Endothelial cell of umbilical vein (primary cell): ENCODE data around the gene NAV2. TPM values are rescaled to one million over a fixed set of nuclear protein-coding genes. Genes with fewer than 3 reads are reported as not detected.

Source experiments
- BruUV-seq: library from RNA; stranded (reverse); fragments of 400-500 nt; replicated peaks from 2 replicates; lab custom pipeline; 2021; lab: Mats Ljungman, UMichigan
- CTCF ChIA-PET: fragments of 300-600, 350-600 bp; sonication (Branson Sonifier 250); formaldehyde crosslinking; loops from one replicate; lab custom pipeline; 2021; ENCODE audit warnings: antibody characterized with exemption, inconsistent platforms; lab: Charles Lee
- POLR2A ChIA-PET: fragments of 300-600, 350-600 bp; sonication (Branson Sonifier 250); formaldehyde crosslinking; loops from one replicate; lab custom pipeline; 2021; ENCODE audit warnings: antibody characterized with exemption, inconsistent platforms; lab: Charles Lee
- DNase-seq: peaks from one replicate; pipeline ENCODE4 v3.0.0-alpha.2; 2011; ENCODE audit warnings: low read depth, low spot score
- FAIRE-seq: peaks from 2 replicates; lab custom pipeline; 2011; peaks lifted over from hg19 to GRCh38; lab: Jason Lieb, UNC
- H2AFZ ChIP-seq: 2 replicates; pipeline ENCODE4 v1.6.0; 2012; ENCODE audit warnings: low read depth, low read length, control low read depth, inconsistent platforms
- H3K27ac ChIP-seq: 2 replicates; pipeline ENCODE4 v1.5.1; 2011; ENCODE audit warnings: low read depth, mild to moderate bottlenecking, control low read depth, low read length, moderate library complexity; ENCODE audit not compliant: insufficient read depth
- H3K27me3 ChIP-seq, 2 experiments: 2 replicates each; pipeline versions ENCODE4 v1.6.0 to v1.6.1; 2011; ENCODE audit warnings: low read length in 2 of 2, mixed read lengths in 1 of 2; ENCODE audit not compliant: control insufficient read depth in 2 of 2, insufficient read depth in 2 of 2
- H3K36me3 ChIP-seq, 2 experiments: 2 replicates in 1 of 2; 3 replicates in 1 of 2; pipeline ENCODE4 v1.5.1; 2011; ENCODE audit warnings: low read length in 2 of 2, mild to moderate bottlenecking in 1 of 2, moderate library complexity in 1 of 2; ENCODE audit not compliant: control insufficient read depth in 2 of 2, insufficient read depth in 2 of 2; ENCODE audit errors: extremely low read depth in 1 of 2
- H3K4me1 ChIP-seq: 3 replicates; pipeline ENCODE4 v1.5.1; 2011; ENCODE audit warnings: mild to moderate bottlenecking, low read length; ENCODE audit not compliant: control insufficient read depth, insufficient read depth; ENCODE audit errors: extremely low read depth
- H3K4me2 ChIP-seq: 2 replicates; pipeline ENCODE4 v1.6.1; 2011; ENCODE audit warnings: low read length, control low read depth, mixed read lengths; ENCODE audit not compliant: insufficient read depth
- H3K4me3 ChIP-seq, 3 experiments: fragments of 200-600 bp in 1 of 3; sonication (generic), shearing (Covaris generic) in 1 of 3; replicated peaks in 1 of 3; 2 replicates each; pipeline ENCODE4 v1.5.1; 2011 to 2016; ENCODE audit warnings: control low read depth in 3 of 3, low read length in 3 of 3, mild to moderate bottlenecking in 2 of 3, inconsistent platforms in 1 of 3, low read depth in 1 of 3, moderate library complexity in 1 of 3; ENCODE audit not compliant: insufficient read depth in 1 of 3
- H3K79me2 ChIP-seq: 2 replicates; pipeline ENCODE4 v1.6.0; 2012; ENCODE audit warnings: low read length, inconsistent platforms; ENCODE audit not compliant: control insufficient read depth, insufficient read depth
- H3K9ac ChIP-seq: replicated peaks from 2 replicates; pipeline ENCODE3; 2011; ENCODE audit warnings: low read length, control low read depth; ENCODE audit not compliant: insufficient read depth; ENCODE audit errors: extremely low read depth
- H3K9me1 ChIP-seq: replicated peaks from 3 replicates; pipeline ENCODE4 v1.6.0; 2011; ENCODE audit warnings: mild to moderate bottlenecking, low read length; ENCODE audit not compliant: control insufficient read depth, insufficient read depth; ENCODE audit errors: extremely low read depth
- H3K9me3 ChIP-seq: replicated peaks from 2 replicates; pipeline ENCODE4 v1.5.1; 2012; ENCODE audit warnings: low read length, inconsistent platforms; ENCODE audit not compliant: control insufficient read depth, insufficient read depth
- H4K20me1 ChIP-seq: replicated peaks from 2 replicates; pipeline ENCODE3; 2011; ENCODE audit warnings: mild to moderate bottlenecking, low read length; ENCODE audit not compliant: control insufficient read depth, insufficient read depth; ENCODE audit errors: extremely low read depth
- CTCF ChIP-seq, 2 donors: IDR thresholded peaks; 1 replicate in 1 of 2; 2 replicates in 1 of 2; pipeline ENCODE4 v1.5.1; 2011; ENCODE audit warnings: low read length in 2 of 2, mild to moderate bottlenecking in 2 of 2, moderate library complexity in 2 of 2, control low read depth in 1 of 2, inconsistent platforms in 1 of 2, low read depth in 1 of 2; ENCODE audit not compliant: insufficient read depth in 1 of 2; ENCODE audit errors: extremely low read depth in 1 of 2
- EZH2 ChIP-seq: IDR thresholded peaks from 2 replicates; pipeline ENCODE4 v1.6.1; 2012; ENCODE audit warnings: borderline replicate concordance, low read depth, mild to moderate bottlenecking, moderate library complexity, low read length, inconsistent platforms; ENCODE audit not compliant: severe bottlenecking
- FOS ChIP-seq: IDR thresholded peaks from 2 replicates; pipeline ENCODE4 v1.6.1; 2011; ENCODE audit warnings: mild to moderate bottlenecking, low read length, moderate library complexity, borderline replicate concordance; ENCODE audit not compliant: insufficient read depth
- GATA2 ChIP-seq: IDR thresholded peaks from 2 replicates; pipeline ENCODE4 v1.7.0; 2011; ENCODE audit warnings: low read depth, mild to moderate bottlenecking, moderate library complexity, mixed read lengths, low read length; ENCODE audit not compliant: insufficient read length, insufficient read depth
- JUN ChIP-seq: IDR thresholded peaks from 2 replicates; pipeline ENCODE4 v1.6.1; 2011; ENCODE audit warnings: borderline replicate concordance, low read depth; ENCODE audit not compliant: insufficient read length, insufficient read depth
- MYC ChIP-seq: IDR thresholded peaks from one replicate; pipeline ENCODE4 v1.6.1; 2011; ENCODE audit warnings: mild to moderate bottlenecking, low read depth, low read length
- POLR2A ChIP-seq: IDR thresholded peaks from 2 replicates; pipeline ENCODE4 v1.6.1; 2012; ENCODE audit warnings: low read depth, mild to moderate bottlenecking, control low read depth, low read length
- POLR2AphosphoS5 ChIP-seq: IDR thresholded peaks from 2 replicates; pipeline ENCODE4 v1.6.1; 2012; ENCODE audit warnings: low read depth, mild to moderate bottlenecking, control low read depth, low read length, moderate library complexity; ENCODE audit not compliant: insufficient read depth
- dilution Hi-C: fragments of 300-500 bp; cut with MboI; formaldehyde crosslinking; loops from one replicate; pipeline ENCODE4 v1.15.0; 2019; ENCODE audit warnings: low sequenced_read_pairs; ENCODE audit not compliant: extremely low pct_ligation_motif_present
- intact Hi-C: fragments of 100-400 bp; cut with micrococcal nuclease; formaldehyde crosslinking; loops from one replicate; pipeline ENCODE4 v1.10.0; 2022
- polyA plus RNA-seq, 4 experiments: library from polyadenylated mRNA; depleted of rRNA in 3 of 4; stranded (reverse) in 3 of 4; unstranded in 1 of 4; fragments of >200 nt; gene quantifications; 2 replicates each; pipeline versions ENCODE4 v1.2.1 to v1.2.3, GENCODE V29; 2011 to 2012; ENCODE audit warnings: missing spikeins in 1 of 4
- total RNA-seq: library from RNA; stranded (reverse); gene quantifications from 2 replicates; pipeline ENCODE4 v1.2.3, GENCODE V29; 2021

Gene NAV2
- total and polyA plus RNA-seq, 2 donors (not counting 3 experiments of a cell fraction or from before 2014, with no cell fraction given) = 10.9 to 68.0 TPM

- Histone ChIP-seq H3K9me3 (no peaks in the 10 kb centered on the region), H3K27ac (no peak overlapping the region), H3K4me2 (no peak overlapping the region), H3K4me1 (peaks cover 10% of the 10 kb centered on the region), H3K4me3 (no peak overlapping the region), H3K79me2 (no peaks in the 10 kb centered on the region), H3K9ac (no peak overlapping the region), H3K36me3 (peaks cover 3 to 16% of the 10 kb centered on the region in 2 experiments), H4K20me1 (no peaks in the 10 kb centered on the region), H2AFZ (no peak overlapping the region), H3K9me1 (no peaks in the 10 kb centered on the region), H3K27me3 (no peaks in the 10 kb centered on the region)
- FAIRE-seq (no peak), DNase-seq (no peak)
- ChIA-PET CTCF (interaction anchor here (8.2 kb wide), 1 partner anchor 11 kb away, joined by 68 read pairs; no protein-coding TSS in a partner anchor), POLR2A (no interaction called here)
- intact Hi-C loops = no loop called here
- BruUV-seq = no TSS peak
- TF ChIP-seq CTCF (IDR thresholded peaks at IDR 0.05; ENCODE audit: extremely low read depth in 1 of 2, insufficient read depth in 1 of 2, low read depth in 1 of 2, low read length in 2 of 2) = no peak
- no peak for TF ChIP-seq JUN
- no peak for TF ChIP-seq FOS
- TF ChIP-seq POLR2AphosphoS5 = no peak
- TF ChIP-seq MYC = no peak
- TF ChIP-seq EZH2 = no peak
- no peak for TF ChIP-seq GATA2
- no peak for TF ChIP-seq POLR2A
- dilution Hi-C loops = no loop called here
Measured at GRCh38 chr11:20117291-20117690, 404.7 kb downstream of the NAV2 start.
